Fibroblast of skin of left biceps (primary cell): Measurements from ENCODE around the gene WBP2.

Source experiments
- DNase-seq, 2 experiments: peaks; one replicate each; pipeline ENCODE4 v3.0.0-alpha.2; 2013; ENCODE audit warnings: low read depth in 2 of 2

Gene WBP2

DNA sequence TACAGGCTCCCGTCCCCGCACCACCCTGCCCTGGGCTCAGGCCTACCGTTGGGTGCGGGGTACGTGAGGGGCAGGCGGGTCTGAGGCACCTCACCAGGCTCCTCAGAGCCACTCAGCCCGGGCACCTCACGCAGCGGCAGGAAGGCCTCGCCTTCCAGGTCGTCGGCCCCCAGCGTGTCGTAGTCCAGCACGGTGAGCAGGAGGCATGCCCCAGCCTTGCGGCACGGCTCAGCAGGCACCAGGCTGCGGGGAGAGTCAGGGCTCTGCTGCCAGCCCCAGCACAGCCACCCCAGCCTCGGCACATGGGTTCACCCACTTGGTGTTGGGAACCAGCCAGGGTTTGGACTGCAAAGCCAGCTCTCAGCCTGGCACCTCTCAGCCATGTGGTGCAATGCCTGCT, 26.4 kb downstream of the WBP2 start:
- no peak for DNase-seq

DNA sequence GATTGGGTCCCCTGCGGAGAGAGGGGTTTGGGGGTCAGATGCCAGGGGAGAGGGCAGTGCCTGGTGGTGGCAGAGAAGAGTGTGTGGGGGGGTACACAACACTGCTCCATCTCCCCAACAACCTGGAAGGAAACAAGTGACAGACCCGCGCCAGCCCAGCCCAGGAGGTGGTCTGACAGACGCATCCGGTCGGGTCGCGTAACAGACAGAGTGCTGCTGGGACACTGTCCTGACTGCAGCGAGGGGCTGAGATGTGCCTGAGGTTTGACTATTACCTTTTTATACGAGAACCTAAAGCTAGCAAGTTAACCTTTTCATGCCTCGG, 27.1 kb downstream of the WBP2 start:
- DNase-seq, result no peak

DNA sequence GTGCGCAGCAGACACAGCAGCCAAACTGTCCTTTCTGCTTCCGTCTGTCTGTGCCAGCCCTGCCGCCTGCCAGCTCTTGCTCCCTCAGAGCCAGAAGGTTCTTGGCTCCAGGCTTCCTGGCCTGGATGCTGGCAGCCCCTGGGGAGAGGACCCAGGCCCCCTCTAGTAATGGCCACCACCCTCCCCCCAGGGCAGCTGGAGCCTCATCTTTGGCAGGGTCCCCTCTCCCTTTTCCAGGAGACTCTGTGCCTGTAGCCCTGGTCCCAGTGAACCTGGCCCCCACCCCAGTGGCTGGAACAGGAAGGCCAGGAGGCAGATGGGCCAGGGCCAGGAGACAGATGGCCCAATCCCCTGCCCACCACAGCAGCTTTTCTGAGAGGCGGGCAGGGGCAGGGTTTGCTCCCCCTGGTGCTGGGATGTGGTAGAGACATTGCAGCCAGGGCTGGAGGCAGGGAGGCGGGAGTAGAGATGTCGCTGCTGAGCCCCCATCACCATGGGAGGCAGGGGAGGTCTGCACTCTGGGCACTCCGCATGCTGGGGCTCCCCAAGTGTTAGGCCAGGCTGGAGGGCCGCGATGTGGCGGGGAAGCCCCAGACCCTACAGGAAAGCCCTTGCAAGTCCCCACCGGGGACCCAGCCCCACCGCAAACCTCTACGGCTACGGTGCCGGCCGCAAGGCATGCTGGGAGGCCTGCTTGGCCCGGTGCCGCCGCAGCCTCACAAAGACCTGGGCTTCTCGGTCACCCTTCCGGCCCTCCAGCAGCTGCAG, 27.6 kb downstream of the WBP2 start:
- DNase-seq, result no peak

DNA sequence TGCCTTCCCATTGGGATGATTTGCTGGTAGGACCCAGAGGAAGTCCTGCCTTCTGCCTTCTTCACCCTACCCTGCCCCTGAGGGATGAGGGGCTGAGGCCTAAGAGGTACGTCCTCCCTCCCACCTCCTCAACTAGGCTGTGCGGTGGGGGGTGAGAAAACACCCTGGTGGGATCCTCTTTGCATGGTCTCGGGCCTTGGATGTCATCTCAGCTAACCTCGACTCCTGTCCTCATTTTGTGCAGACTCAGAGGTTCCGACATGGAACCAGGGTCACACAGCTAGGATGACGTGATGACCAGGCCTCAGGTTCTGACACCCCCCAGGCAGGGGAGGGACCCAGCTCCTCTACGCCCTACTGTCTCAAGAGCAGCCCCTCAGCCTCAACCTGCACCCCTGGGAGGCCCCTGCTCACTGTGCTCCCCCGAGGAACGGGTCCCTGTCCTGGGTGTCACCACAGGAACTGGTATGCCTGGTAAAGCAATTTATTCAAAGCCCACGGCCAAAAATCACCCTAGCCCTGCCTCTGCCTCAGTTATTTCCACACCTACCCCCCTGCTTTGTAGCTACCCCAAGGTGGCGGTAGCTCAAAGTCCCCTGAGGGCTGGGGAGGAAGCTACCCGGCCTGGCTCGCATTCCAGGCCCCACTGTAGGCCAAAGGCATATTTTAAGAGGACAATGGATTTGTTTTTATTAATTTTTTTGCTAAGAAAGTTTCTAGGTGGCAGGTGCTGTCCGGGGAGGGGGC, 28.4 kb downstream of the WBP2 start:
- no peak for DNase-seq

DNA sequence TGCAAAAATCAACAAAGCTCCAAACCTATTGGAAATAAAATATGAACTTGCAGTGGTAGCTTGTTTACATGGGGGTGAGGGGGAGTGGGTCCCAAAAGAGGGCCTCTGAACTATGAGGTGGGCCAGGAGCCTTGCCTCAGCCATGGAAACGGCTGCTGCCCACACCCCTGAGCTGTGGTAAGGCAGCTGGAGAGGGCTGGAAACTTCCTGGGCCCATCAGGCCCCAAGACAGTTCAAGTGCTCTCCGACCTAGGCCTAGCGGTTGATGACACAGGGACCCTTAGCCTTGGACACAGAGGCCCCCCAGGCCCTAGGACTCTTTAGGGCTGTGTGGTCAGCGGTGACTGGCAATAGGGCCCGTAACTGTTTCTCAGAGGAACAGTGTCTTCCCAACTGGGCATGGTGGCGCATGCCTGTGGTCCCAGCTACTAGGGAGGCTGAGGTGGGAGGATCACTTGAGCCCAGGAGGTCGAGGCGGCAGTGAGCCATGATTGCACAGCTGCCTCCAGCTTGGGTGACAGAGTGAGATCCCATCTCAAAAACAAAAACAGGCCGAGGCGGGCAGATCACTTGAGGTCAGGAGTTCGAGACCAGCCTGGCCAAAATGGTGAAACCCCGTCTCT, 29.3 kb downstream of the WBP2 start:
- no peak for DNase-seq

DNA sequence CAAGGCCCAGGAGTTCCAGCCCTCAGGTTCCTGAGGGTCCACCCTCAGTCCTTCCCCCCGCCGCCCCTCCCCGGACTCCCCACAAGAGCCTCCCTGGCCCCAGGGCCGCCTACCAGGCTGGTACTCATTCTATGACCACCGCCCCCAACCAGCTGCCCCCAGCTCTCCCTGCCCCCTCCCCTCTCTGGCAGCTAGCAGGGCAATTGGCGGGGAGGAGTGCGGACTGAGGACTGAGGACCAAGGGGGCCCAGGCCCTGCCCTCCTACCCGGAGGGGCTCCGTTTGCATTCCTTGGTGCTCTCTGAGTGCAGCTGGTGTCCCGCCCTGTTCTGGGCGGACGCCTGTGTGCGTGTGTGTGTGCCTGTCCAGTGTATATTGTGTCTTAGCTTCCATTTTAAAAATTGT, 30.0 kb downstream of the WBP2 start:
- no peak for DNase-seq

DNA sequence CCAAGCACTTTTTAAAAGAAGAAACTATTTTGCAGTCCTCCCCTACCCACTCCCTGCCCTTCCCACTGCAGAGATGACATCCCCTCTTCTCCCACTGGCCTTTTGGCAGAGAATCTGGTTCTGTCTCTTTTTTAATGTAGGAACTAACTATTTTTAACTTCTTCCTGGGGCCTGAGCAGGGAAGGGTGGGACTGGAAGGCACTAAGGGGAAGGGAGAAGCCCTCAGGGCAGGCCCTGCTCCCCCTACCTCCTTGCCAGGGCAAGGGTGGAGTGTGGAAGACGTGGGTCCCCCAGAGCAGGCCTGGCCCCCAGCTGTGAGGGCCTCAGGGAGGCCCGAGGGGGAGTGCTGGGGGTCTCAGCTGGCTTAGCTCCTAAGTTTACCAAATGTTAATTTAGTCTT, 30.5 kb downstream of the WBP2 start:
- no peak for DNase-seq

DNA sequence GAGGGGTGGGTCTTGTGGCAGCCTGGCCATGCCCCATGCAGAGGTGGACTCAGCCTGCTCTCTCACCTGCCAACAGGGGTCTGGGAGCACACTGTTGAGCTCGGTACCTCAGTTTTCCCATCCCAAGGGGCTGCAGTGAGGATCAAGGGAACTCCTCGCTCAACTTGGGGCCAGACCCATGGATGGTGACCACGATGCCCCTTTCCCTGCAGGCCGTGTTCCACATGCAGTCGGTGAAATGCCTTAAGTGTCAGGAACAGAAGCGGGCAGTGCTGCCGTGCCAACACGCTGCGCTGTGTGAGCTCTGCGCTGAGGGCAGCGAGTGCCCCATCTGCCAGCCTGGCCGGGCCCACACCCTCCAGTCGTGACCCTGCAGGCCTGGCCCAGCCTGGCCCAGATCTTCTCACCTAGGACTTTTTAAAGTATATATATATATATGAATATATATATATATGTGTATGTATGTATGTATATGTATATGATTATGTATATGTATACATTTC, 31.0 kb downstream of the WBP2 start:
- no peak for DNase-seq

DNA sequence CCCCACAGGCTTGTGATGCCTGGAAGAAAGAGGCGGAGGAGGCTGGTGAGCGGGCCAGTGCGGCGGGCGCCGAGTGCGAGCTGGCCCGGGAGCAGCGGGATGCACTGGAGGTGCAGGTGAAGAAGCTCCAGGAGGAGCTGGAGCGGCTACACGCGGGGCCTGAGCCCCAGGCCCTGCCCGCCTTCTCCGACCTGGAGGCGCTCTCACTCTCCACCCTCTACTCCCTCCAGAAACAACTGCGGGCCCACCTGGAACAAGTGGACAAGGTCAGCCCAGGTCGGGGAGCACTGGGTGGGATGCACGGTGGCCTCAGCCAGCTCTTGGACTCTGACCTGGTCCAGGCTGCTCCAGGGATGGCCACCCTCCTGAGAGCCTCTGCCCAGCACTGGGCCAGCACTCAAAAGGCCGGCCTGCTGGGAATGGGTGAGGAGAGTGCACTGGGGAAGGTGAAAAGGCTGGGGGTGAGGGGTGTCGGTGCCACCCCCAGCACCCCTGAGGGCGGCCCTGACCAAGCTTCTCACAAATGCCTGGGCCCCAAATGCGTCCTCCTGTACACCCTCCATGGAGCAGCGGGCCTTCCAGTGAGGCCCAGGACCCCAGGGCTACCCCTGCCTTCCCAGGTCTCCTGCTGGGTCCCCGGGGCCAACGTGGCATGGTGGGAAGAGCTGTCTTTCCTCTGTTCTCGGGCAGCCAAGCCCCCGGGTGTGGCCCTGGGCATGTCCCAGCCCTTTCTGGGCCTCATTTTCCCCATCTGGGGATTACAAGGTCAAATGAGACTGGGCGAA, 31.7 kb downstream of the WBP2 start:
- no peak for DNase-seq

DNA sequence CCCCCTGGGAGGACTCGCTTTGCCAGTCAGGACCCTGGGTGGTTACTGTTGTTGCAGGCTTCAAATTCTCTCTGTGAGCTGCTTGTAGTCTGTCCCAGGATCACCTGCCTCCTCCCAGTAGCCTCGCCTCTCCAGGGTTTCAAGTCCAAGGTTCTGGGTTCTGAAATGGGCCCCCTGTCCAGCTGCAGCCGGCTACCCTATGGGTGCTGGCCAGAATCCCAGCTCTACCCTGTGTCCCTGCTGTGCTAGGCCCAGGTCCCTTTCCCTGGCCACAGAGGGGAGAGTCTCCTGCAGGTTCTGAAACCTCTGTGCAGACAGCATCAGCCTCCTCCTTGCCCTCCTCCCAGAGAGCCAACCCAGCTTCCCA, 32.4 kb downstream of the WBP2 start:
- DNase-seq, result no peak

DNA sequence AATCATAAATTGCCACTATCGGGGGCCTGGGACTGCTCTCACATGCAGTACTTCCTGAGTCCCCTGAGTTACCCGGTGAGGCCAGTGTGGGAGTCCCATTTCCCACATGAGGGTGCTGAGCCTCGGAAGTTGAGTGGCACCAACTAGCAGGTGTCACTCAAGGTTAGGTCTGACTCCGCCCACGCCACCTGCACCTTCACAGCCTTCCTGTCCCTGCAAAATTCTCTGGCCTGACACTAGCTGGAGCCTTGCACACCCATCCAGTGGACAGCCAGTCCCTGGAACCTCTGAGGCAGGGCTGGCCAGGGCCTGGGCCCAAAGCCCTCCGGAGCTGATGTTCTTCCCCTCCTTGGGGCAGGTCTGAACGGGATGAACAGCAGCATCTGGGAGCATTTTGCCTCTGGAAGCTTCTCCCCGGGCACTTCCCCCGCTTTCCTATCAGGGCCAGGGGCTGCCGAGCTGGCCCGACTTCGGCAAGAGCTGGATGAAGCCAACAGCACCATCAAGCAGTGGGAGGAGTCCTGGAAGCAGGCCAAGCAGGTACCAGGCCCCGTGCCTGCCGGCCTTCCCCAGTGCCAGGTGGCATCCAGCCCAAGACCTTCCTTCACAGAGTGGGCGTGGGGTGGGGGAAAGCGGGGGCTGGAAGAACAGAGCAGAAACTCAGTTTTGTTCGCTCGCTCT, 32.9 kb downstream of the WBP2 start:
- DNase-seq, result no peak

DNA sequence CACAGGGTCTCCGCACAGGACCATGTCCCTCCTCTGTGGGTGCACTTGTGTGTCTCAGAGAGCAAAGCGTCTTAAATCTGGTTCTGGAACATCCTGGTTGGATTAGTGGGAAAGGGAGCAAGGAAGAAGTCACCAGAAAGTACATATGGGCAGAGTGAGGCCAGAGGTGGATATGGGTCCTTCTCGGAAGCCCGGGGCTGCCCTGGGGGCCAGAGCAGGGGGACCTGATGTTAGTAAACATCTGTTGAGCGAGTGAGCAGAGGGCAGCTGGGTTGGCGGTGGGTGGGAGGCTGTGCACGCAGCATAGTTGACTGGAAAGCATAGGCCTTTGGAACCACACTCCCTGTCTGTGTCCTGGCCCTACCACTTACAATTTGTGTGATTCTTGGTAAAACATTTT, 33.6 kb downstream of the WBP2 start:
- no peak for DNase-seq

DNA sequence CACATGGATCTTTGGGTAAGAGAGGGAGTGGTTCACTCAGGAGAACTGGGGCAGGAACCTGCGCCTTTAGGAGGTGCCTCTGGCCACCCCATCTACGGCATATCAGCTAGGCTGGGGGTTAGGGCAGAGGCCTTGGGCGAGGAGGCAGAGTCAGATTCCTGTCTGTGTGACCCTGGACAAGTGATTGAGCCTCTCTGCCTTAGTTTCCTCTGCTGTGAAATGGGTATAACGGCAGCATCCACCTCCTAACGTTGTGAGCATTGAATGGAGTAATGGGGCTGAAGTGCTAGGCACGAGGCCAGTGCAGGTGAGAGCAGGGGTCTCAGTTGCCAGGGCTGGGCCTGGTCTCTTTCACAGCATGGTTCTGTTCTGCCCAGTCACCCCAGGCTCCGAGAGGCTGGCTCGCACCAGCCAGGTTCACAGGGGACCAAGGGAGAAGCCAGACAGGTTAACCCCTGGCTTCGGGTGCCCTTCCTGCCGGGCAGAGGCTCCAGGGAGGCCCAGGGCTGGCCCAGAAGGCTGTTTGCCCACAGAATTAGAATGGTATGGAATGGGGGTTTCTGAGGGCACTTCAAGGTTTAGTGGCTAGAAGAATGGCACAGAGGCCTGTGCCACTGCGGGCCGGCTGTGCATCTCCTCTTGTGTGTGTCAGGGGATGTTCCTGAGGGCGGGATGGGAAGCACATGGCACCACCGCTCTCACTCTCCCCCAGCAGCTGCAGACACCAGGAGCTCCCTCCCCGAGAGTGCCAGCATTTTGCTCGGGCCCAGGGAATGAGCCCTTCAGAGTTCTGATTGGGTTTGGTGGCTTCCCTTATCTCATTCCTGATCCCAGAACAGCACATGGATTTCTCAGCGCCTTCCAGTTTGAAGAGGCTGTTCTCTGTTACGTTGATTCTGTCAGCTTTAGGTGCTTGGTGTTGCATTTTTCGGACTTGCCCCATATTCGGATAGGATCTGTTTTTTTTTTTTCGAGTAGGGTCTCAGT, 34.7 kb downstream of the WBP2 start:
- DNase-seq, result no peak

DNA sequence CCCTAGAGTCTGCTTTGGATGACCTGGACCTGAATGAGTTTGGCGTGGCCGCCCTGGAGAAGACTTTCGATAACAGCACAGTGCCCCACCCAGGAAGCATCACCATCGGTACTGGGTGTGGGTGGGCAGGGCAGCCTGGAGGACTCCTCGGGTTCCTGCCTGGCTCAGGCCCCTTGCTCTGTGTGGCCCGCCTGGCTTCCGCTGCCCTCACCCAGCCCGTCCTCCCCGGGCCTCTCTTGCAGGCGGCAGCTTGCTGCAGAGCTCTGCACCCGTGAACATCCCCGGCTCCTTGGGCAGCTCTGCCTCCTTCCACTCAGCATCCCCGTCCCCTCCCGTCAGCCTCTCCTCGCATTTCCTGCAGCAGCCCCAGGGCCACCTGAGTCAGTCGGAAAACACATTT, 35.5 kb downstream of the WBP2 start:
- no peak for DNase-seq

DNA sequence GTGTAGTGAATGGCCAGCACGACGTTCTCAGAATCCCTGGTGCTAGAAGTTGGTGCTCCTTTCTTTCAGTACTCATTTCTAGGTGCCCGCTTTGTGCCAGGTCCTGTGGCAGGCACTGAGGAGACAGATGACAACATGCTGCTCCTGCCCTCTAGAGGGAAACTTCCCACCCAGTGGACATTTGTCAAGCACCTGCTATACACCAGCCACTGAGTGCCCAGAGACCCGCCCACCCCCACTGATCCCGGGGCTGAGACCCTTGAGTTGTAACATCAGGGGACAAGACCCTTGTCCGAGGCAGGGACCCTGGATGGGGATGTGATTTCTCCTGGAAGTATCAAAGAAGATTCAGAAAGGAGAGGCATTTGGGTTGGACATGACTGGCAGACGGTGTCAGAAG, 36.0 kb downstream of the WBP2 start:
- DNase-seq, result no peak

DNA sequence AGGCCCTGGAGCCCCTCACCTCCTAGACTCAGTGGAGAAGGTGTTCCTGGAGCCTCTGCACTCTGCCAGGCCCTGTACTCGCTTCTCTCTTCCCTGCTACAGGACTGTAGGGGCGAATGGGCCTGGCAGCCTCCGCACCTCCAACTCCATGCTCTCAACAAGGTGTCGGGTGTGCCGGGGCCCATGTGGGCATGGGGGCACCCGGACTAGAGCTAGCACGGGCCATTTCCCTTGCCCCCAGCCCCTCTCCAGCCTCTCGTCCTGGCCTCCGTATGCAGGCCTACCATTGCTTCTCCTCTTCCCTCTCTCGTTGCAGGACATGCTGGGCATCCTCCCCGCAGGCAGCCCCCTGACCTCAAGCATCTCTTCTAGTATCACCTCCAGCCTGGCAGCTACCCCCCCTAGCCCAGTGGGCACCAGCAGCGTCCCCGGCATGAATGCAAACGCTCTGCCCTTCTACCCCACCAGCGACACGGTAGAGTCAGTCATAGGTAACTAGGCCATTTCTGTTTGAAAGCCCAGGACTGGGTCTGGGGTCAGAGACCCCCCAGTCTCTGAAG, 36.7 kb downstream of the WBP2 start:
- DNase-seq, result no peak

DNA sequence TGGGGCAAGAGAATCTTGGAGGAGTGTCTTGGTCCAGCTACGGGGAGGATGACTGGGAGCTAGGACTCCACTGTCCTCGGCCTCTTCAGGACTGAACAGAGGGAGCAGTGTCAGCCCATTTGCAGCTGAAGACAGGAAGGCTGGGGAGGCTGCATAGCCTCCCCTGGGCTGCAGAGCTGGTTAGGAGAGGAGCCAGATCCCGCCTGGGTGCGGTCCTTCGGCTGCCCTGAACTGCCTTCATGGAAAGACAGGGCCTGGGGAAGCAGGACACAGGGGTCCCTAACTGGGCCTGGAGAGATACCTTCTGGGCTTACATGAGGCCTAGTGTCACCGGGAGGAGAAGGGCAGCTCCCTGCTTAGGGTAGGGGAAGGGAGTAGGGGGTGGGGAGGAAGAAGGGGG, 37.6 kb downstream of the WBP2 start:
- DNase-seq, result no peak

DNA sequence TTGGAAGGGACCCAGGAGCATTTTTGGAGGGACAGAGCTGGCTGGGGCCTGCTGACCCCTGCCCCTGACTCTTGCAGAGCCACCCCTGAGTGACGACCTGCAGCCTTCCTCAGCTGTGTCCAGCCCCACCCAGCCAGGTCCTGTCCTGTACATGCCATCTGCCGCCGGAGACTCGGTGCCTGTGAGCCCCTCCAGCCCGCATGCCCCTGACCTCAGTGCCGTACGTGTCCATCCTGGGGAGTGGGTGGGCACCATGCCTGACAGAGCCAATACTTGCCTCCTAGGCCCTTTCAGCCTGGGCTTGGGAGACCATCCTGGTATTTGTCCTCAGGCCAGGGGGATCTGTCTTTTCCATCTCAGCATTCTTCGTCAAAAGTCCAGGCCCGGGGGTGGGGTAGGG, 38.4 kb downstream of the WBP2 start:
- no peak for DNase-seq

DNA sequence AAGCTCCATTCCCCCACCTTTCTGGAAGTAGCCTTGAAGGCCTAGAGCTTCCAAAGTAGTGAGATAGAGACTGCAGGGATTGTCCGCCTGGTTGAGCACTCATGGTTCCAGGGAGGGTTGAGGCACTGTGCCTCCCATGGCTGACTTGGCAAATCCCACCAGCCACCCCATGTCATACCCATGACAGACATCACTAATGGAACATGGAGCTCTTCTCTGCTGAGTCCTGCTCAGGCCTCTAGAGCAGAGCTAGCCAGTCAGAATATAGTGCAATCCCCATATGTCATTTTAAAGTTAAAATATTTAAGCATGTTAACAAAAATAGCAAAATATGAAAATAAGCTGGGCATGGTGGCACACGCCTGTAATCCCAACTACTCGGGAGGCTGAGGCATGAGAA, 39.7 kb downstream of the WBP2 start:
- no peak for DNase-seq

DNA sequence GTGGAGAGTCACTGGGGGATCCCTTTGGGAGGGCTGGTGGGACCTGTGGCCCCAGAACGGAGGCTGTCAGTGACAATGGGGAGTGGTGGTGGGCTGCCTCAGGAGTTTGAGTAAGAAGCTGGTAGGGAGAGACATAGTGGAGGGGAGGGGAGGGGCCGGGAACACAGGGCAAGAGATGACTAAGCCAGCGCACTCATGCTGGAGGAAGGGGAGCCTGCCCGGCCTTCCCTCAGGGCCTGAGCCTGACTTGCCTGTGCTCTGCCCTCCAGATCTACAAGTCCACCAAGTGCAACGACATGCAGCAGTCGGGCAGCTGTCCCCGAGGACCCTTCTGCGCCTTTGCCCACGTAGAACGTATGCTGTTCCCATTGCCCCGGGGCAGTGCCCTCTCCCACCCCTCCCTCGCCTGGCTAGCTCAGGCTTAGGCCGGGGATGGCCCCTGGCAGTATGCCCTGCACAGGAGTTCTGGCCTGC, 40.2 kb downstream of the WBP2 start:
- DNase-seq, result no peak
